Measurements from ENCODE around the gene GRIP2. TPM values are rescaled to one million over a fixed set of nuclear protein-coding genes. Genes with fewer than 3 reads are reported as not detected.

GRIP2 gene
- polyA plus RNA-seq, 4 donors, result 0.97 to 1.2 (median 1.1) TPM

DNA sequence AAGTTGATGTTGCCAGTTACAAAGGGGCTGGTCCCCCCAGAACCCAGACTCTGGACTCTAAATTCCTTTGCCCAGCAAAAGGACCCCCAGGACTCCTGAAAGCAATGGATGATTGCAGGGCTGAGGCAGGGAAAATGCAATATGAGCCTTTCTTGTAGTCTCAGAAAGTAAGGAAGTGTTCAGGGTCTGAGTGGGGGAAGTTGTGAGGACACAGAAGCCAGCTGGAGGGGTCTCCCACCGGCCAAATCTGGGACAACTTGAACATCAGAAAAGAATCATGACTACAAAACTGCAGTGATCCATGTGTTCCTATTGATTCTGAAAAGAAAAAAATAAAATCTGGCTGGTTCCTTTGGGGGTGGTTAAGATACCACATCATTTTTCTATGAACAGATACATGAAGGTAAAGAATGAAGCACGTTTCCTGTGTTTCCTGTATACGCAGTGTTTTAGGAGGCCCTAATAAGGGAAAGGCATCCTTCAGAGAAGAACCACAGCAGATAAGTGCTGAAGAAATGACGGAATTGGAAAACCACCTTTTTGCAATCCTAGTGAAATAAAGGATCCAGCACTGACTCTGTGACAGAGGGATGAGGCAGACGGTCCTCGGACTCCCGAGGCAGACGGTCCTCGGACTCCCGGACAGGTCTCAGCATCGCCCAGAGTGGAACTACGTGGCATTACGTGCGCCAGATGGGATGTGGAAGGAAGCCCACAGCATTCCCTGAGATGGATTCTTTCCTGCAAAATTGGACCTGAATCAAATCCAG, 22.2 kb upstream of the GRIP2 start:
- DNase-seq (ENCODE audit: low read depth in 4 of 4, low spot score in 3 of 4), result no peak

DNA sequence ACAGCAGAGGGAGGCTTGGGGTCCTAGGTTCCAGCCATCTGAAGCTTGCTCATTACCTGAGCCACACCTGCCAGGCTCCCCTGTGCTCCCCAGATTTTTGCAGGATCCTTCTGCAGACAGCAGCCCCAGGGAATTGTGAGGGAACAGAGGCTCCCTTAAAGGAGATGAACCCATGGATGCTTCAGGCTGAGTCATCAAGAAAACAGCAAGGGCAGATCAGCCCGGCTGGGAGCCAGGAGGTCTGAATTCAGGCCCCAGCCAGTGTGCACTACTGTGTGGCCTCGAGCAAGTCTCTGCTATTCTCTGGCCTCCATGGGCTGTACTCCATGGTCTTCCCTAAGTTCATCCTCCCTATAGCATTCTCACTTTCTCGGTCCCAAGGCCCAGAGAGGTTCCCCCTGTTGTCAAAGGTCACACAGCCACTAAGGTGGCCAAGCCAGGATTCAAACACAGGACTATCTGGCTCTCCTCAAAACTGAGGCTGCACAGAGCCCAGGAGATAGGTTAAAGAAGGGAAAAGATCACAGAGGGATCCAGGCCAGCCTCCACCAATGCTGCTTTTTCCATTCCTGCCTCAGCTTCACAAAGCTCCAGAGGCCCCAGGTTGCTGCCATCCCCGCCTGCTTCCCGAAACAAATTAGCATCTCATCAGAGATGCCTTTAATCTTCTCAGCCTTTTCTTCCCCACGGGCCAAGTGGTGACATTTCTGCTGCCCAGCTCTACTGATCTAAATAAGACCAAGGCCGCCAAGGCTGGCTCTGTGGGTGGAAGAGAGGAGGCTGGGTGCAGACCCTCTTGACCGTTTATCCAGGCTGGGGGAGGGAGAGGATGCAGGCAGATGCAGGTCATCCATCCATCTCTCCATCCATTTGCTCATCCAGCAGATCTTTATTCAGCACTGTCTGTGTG, 21.2 kb upstream of the GRIP2 start:
- DNase-seq (ENCODE audit: low read depth in 4 of 4, low spot score in 3 of 4), result no peak

DNA sequence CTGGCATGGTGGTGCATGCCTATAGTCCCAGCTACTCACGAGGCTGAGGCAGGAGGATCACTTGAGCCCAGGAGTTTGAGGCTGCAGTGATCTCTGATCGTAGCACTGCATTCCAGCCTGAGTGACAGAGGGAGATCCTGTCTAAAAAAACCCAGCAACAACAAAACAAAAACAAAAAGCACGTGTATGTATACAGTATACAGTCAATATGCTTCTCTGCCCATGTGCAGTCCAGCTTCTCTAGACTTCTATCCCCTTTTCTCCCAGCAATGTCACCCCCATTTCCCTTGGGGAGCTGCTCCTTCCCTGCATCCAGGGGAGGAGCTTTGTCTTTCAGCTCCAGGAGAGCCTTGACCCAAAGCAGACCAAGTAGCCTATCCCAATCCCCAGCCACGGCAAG, 20.0 kb upstream of the GRIP2 start:
- no peak for DNase-seq (ENCODE audit: low read depth in 4 of 4, low spot score in 3 of 4)

DNA sequence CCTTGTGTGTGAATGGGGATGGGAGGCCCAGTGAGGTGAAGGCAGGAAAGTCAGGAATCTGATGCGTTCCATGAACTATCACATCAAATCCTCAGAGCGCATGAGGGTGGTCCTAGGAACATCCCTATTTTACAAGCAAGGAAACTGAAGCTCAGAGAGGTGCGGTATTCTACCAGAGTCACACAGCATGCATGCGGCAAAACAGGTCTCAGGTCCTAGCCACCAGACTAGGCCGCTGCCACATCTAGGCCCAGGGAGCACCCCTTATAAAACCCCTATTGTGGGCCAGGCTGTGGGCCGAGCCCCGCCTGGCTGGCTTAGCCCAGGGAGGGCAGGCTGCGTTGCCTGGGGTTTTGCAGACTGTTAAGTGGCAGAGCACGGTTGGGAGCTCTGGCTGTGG, 17.9 kb upstream of the GRIP2 start:
- DNase-seq (ENCODE audit: low read depth in 4 of 4, low spot score in 3 of 4), result no peak

DNA sequence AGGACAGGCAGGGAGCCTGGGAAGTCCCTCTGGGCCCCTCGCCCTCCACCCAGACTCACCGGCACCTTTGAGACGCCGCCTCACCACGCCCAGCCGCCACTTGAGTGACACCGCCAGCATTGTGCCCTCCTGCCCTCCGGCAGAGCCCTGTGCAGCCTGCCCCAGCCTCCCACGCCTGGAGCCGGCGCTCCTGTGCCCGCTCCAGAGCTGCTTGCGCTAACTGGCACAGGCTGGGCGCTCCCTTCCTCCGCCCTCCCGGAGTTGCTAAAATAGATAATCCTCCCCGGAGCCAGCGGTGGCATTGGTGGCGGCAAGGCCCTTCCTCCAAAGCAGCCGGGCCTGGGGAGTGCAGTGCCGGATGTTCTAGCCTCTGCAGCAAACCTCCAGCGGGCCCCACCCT, 15.7 kb upstream of the GRIP2 start:
- DNase-seq (ENCODE audit: low read depth in 4 of 4, low spot score in 3 of 4), result no peak

DNA sequence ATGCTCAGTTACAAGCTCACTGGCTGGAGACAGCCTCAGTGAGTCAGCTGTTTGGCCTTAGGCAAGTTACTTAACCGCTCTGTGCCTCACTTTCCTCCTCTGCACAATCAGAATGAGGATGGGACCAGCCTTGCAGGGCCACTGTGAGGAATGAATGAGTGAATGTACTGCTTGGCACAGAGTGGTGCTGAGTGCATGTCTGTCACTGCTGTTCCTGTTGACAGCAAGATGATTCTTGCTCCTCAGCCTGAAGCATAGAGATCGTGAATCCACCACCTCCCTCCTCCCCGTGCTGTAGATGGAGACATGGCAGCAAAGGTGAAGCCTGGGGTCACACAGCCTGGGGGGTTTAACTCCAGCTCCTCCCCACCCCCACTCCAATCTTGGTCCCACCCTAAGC, 14.6 kb upstream of the GRIP2 start:
- no peak for DNase-seq (ENCODE audit: low read depth in 4 of 4, low spot score in 3 of 4)

DNA sequence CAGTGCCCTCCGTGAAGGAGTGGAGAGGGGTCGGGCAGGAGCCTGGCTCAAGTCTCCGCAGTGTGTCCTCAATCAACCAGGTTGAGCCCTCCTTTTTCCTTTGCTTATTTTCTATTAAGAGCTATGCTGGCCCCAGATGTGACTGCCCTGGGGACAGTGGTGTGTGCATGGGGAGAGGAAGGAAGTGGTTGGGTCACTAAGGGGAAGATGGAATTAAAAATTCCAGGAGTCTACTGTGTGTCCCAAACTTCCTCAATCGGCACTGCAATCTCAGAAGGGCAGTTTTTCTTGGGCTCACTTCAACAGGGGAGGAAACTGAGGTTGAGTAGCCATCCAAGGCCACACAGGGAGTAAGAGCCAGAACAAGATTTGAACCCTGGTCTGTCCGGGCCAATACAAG, 13.7 kb upstream of the GRIP2 start:
- no peak for DNase-seq (ENCODE audit: low read depth in 4 of 4, low spot score in 3 of 4)

DNA sequence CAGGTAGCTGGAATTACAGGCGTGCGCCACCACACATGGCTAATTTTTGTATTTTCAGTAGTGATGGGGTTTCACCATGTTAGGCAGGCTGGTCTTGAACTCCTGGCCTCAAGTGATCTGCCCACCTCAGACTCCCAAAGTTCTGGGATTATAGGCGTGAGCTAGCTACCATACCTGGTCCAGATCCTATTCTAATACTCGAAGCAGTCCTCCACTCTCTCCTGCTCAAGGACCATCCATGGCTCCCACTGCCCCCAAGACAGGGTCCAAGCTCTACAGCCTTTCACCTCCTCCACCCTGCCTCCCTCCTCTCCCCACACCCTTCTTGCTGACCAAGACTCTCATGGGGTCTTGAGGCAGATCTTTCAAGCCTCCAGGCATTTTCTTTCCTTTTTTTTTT, 12.6 kb upstream of the GRIP2 start:
- no peak for DNase-seq (ENCODE audit: low read depth in 4 of 4, low spot score in 3 of 4)

DNA sequence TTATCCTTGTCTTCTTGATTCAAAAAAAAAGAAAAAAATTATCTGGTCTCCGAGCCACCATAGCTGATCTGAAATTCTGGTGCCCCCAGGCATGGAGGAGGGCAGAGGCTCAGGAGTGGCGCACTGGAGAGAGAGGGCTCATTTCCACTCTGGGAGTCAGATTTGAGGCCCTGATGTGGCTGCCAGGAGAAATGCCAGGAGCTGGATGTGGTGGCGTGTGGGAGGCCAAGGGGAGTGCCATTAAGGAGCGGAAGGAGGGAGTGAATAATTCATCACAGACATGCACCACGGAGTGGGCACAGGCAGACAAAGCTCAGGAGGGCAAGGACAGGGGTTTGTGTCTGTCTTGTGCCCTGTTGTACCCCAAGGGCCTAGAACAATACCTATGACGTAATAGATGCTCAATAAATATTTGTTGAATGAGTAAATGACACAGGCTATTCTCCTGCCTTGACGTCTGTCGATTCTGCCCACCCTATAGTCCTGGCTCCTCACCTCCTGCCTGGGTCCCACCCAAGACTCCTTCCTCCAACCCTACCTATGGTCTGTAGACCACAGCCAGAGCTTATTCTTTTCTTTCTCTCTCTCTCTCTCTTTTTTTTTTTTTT, 12.0 kb upstream of the GRIP2 start:
- DNase-seq (ENCODE audit: low read depth in 4 of 4, low spot score in 3 of 4), result no peak

DNA sequence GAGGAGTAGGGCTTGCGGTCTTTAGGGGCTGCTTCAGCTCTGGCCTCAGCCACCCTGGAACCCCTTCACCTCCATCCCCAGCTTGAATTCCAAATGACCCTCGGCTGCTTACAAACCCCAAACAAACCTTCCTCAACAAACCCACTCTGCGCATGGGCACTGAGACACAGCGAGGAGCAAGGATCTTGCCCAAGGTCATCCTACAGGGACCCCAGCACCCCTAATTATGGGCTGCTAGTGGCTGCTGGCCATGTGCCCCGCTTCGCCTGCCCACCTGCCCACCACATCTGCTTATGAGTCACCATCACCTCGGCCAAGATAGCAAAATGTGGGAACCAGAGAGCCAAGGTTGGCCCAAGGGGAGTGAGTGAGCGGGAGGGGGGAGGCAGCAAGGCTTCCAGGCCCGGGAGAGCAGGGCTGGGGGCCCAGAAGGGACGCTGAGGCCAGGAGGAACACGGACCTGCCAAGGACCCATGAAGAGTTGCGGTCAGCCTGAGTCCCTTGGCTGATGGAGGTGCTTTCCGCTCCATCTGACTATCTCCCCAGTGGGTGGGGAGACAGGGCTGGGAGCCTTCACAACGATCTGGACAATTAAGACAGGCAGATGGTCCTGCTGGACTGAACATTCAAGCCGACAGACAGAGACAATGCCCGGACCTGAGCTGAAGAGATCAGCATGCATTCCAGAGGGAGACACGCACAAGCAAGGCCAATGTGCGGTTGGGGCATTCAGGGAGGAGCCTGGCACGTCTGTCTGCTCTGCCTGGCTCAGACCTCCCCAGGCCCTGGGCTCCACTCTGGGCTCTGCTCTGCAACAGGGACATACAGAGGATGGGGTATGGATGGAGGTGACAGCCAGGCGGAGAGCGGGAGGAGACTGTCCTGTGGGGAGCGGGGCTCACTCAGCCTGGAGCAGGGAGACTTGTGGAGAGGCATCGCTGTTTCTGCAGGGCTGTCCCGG, 10.8 kb upstream of the GRIP2 start:
- DNase-seq (ENCODE audit: low read depth in 4 of 4, low spot score in 3 of 4), result no peak

DNA sequence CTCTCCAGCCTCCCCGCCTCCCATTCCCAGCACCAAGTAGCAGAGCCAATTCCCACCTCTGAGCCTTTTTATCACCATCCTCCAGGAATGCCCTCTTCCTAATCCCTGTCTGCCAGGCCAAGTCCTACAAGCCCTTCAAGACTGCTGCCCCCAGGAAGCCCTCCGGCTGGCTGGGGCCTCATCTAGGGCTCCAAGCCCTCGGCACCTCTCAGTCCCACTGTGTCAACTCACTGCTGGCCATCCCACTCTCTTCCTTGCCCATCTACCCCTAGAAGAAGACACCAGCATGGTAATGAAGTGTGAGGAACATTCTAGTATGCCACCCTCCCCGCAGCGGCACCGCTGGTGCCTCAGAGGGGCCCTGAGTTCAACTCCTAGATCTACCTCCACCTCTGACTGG, 10.0 kb upstream of the GRIP2 start:
- no peak for DNase-seq (ENCODE audit: low read depth in 4 of 4, low spot score in 3 of 4)

DNA sequence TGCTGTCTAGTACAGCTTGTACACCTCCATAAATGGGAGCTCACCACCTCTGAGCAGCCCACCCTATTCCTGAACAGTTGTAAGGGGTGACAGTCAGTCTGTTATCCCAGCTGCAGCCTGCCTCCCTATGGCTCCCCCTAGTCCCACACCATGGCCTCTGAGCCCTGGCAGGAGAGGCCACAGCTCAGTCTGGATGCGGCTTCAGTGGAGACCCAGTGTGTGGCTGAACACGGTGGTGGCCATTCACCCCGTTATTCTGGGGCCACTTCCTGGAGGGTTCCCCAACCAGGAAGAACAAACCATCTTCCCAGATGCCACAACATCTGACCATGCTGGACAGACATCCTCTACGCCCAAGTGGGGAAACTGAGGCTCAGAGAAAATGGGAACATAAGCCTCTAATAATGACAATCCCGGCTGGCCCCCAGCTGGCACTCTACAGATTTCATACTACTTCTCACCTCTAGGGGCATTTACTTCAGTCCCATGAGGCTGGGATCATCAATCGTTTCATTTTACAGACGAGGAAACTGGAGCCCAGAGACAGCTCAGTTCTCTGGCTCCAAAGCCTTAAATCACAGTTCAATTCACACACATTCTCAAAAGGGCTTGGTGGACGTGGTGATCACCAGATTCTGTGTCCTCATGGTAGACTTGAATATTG, 9.2 kb upstream of the GRIP2 start:
- no peak for DNase-seq (ENCODE audit: low read depth in 4 of 4, low spot score in 3 of 4)

DNA sequence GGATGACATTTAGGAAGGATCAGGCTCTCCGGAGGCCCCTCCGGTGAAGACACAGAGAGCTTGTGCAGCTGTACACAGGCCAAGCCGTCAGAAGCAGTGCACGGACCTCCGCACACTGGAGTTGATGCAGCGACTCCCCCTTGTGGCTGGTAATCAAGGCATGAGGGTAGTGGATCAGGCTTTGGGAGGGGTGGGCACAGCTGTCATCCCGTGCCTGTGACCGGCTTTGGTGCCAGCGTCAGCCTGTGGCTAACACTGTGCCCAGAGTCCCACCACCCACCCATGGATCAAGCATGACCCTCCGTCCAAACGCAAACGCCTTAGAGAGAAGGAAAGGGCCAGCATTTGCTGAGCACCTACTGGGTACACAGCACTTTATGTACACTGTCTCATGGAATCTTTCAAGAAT, 8.2 kb upstream of the GRIP2 start:
- DNase-seq (ENCODE audit: low read depth in 4 of 4, low spot score in 3 of 4), result peak; percentile 49 to 61 (median 51)

DNA sequence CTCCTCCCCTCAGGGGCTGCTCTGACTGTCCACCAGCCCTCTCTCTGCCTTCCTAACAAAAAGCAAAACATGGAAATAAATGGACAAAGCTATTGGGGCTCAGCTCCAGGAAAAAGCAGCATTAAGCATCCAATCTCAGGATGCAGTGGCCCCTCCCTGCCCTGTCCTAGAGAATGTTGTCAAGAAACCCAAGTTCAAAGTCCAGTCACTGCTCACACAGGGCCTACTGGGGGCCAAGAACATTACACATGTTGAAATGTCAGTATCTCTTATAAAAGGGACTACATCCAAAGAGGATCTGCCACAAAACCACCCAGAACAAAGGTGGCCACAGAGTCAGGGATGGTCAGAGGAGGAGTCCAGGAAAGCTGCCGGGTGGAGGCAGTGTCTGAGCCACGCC, 7.6 kb upstream of the GRIP2 start:
- DNase-seq (ENCODE audit: low read depth in 4 of 4, low spot score in 3 of 4), result no peak

DNA sequence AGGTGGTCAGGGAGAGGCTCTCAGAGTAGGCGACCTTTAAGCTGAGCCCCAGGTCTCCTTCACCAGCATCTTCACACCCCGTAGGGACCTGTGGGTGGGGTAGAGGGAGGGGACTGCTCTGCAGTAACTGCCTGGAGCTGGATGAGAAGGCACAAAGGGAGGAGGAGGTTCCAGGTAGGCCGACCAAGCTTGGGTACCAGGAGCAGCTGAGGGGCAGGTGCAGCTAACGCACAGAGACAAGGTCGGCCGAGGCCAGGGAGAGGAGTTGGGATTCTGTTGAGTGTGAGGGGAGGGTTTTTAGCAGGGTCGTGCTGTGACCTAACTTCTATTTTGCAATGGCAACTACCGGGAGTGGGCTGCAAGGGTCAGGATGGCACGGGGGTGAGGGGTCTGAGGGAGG, 5.9 kb upstream of the GRIP2 start:
- DNase-seq (ENCODE audit: low read depth in 4 of 4, low spot score in 3 of 4), result no peak

DNA sequence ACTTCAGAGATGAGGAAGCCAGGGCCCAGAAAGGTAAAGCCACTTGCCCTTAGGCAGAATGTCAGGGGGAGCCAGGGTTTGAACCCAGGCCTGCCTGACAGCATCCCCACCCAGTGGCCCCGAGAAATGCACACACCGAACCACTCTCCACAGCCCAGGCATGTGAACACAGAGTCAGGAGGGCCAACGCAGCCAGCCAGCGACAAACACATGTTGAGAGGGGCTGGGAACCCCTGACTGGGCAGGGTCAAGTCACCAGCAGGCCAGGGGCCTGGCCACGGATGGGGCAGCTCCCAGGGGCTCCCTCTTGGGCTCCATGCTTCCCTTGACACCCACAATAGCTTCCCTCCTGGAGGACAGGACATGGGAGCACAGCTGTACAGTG, 5.1 kb upstream of the GRIP2 start:
- no peak for DNase-seq (ENCODE audit: low read depth in 4 of 4, low spot score in 3 of 4)

DNA sequence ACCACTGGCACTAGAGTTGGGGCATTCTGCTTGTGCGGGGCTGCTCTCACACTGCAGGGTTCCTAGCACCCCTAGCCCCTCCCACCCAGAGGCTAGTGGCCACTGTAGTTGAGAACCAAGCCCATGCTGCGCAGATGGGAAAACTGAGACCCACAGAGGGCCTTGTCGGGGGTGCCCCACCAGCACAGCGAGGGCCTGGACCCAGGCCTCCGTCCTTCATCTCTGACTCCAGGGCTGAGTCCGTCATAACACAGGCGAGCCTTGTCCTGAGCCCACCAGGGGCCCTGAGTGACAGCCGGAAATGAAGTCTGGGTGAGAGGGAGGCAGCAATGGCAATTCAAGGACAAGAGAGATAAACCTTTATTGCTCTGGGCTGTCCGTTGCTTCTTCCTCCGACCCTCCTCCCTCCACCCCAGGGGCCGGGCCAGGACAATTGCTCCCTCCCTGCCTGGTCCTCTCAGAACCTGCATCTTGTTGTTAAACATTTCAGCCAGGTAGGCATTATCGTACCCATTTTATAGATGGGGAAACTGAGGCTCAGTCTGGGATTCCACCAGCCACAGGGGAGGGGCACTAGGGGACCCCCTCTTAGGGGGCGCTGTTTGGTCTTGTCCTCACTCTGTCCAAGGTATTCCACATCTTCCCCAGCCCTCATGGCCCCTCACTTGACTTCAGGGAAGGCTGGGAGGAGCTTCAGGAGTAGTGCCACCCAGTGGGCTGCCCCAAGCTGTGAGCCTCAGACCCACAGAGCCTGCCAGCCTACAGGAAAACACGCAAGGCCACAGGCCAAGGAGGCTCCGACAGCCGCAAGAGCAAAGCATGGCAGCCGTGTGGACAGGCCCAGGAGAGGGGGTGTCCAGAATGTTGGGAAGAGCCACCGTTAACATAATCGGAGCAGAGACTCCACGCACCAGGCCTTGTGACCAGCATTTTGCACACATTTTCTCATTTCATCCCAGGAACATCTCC, 4.4 kb upstream of the GRIP2 start:
- no peak for DNase-seq (ENCODE audit: low read depth in 4 of 4, low spot score in 3 of 4)

DNA sequence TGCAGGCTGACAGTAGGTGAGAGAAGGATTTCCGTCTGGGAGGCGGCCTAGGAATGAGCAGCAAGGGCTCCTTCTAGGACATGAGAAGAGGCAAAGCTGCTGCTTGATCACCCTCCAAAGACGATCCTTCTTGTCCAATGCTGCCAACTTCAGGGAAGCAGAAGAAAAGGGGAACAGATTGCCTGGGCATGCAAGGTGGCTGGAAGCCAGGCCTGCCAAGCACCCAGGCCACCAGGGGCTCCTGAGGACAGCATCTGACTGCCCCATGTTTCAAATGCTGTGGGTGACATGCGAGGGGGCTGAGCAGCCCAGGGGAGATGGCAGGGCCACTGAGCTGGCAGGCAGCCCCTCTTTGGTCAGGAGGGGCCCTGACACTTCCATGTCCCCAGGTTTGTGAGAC, 3.3 kb upstream of the GRIP2 start:
- DNase-seq (ENCODE audit: low read depth in 4 of 4, low spot score in 3 of 4), result no peak

DNA sequence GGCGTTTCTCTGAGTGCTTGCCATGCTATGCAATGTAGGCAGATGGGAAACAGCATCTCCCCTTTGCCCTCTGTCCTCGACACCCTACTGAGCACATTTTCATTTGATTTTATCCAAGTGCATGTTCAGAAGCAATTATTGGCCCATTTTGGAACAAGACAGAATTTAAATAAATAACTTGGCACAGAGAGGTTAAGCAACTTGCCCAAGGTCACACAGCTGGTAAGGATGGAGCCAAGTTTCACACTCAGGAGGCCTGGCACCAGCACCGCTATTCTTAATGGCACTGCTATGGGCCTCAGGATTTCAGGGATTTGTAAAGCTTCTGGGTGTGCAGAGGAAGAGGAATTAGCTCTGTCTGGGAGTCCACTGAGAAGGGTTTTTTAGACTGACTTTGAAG, 2.5 kb upstream of the GRIP2 start:
- no peak for DNase-seq (ENCODE audit: low read depth in 4 of 4, low spot score in 3 of 4)

All from right renal pelvis (tissue), 4 donors.